ENCODE results near the gene TSPAN12.

Gene TSPAN12

GRCh38 chr7:120805636-120806388 is 52.1 kb downstream of the TSPAN12 start:
- H3K4me3 ChIP-seq (ENCODE audit: extremely low read depth, insufficient read depth, low read length, poor library complexity, severe bottlenecking), result no peak overlapping the region
- H3K27ac ChIP-seq (ENCODE audit: low read depth, low read length, severe bottlenecking), result no peak overlapping the region
- no peaks in the 10 kb centered on the region for H3K9me3 ChIP-seq (ENCODE audit: control insufficient read depth, low read length)
- no CpG with 5 or more reads among the region's 3 CpGs for WGBS, 2 experiments (ENCODE audit: insufficient coverage in 2 of 2)
- H3K4me1 ChIP-seq (ENCODE audit: control insufficient read depth, insufficient read depth, low read length, poor library complexity, severe bottlenecking), result no peaks in the 10 kb centered on the region
- H3K36me3 ChIP-seq (ENCODE audit: control insufficient read depth, insufficient read depth, low read length), result peaks cover 10% of the 10 kb centered on the region

- H3K4me1 ChIP-seq (ENCODE audit: control insufficient read depth, insufficient read depth, low read length, poor library complexity, severe bottlenecking), result no peaks in the 10 kb centered on the region
- WGBS, 2 experiments (ENCODE audit: insufficient coverage in 2 of 2), result 96 to 100% methylated on average over 2 of the region's 3 CpGs
- H3K36me3 ChIP-seq (ENCODE audit: control insufficient read depth, insufficient read depth, low read length), result peaks cover 10% of the 10 kb centered on the region
- H3K9me3 ChIP-seq (ENCODE audit: control insufficient read depth, low read length), result no peaks in the 10 kb centered on the region
- no peak overlapping the region for H3K27ac ChIP-seq (ENCODE audit: low read depth, low read length, severe bottlenecking)
- H3K4me3 ChIP-seq (ENCODE audit: extremely low read depth, insufficient read depth, low read length, poor library complexity, severe bottlenecking), result no peak overlapping the region
Measured at GRCh38 chr7:120802751-120803150, 55.2 kb downstream of the TSPAN12 start.

- 80 to 100% methylated on average over 1 of the region's 3 CpGs for WGBS, 2 experiments (ENCODE audit: insufficient coverage in 2 of 2)
- no peak overlapping the region for H3K27ac ChIP-seq (ENCODE audit: low read depth, low read length, severe bottlenecking)
- H3K4me3 ChIP-seq (ENCODE audit: extremely low read depth, insufficient read depth, low read length, poor library complexity, severe bottlenecking), result no peak overlapping the region
- no peaks in the 10 kb centered on the region for H3K9me3 ChIP-seq (ENCODE audit: control insufficient read depth, low read length)
- H3K4me1 ChIP-seq (ENCODE audit: control insufficient read depth, insufficient read depth, low read length, poor library complexity, severe bottlenecking), result no peaks in the 10 kb centered on the region
- peaks cover 8% of the 10 kb centered on the region for H3K36me3 ChIP-seq (ENCODE audit: control insufficient read depth, insufficient read depth, low read length)
Measured at GRCh38 chr7:120799813-120800475, 58.0 kb downstream of the TSPAN12 start.

- H3K4me3 ChIP-seq (ENCODE audit: extremely low read depth, insufficient read depth, low read length, poor library complexity, severe bottlenecking), result no peak overlapping the region
- H3K27ac ChIP-seq (ENCODE audit: low read depth, low read length, severe bottlenecking), result no peak overlapping the region
- H3K36me3 ChIP-seq (ENCODE audit: control insufficient read depth, insufficient read depth, low read length), result peaks cover 6% of the 10 kb centered on the region
- H3K9me3 ChIP-seq (ENCODE audit: control insufficient read depth, low read length), result no peaks in the 10 kb centered on the region
- no peaks in the 10 kb centered on the region for H3K4me1 ChIP-seq (ENCODE audit: control insufficient read depth, insufficient read depth, low read length, poor library complexity, severe bottlenecking)
- no CpG with 5 or more reads among the region's 1 CpG for WGBS, 2 experiments (ENCODE audit: insufficient coverage in 2 of 2)
Measured at GRCh38 chr7:120799147-120799546, 58.8 kb downstream of the TSPAN12 start.

- Histone ChIP-seq H3K4me3 (ENCODE audit: extremely low read depth, insufficient read depth, low read length, poor library complexity, severe bottlenecking) (no peak overlapping the region), H3K27ac (ENCODE audit: low read depth, low read length, severe bottlenecking) (no peak overlapping the region), H3K36me3 (ENCODE audit: control insufficient read depth, insufficient read depth, low read length) (peaks cover 8% of the 10 kb centered on the region), H3K4me1 (ENCODE audit: control insufficient read depth, insufficient read depth, low read length, poor library complexity, severe bottlenecking) (no peaks in the 10 kb centered on the region), H3K9me3 (ENCODE audit: control insufficient read depth, low read length) (no peaks in the 10 kb centered on the region)
- WGBS, 2 experiments (ENCODE audit: insufficient coverage in 2 of 2), result 90 to 98% methylated on average over 1 to 5 of the region's 7 CpGs
Measured at GRCh38 chr7:120797026-120797645, 60.8 kb downstream of the TSPAN12 start.

- Histone ChIP-seq H3K27ac (ENCODE audit: low read depth, low read length, severe bottlenecking) (no peak overlapping the region), H3K4me1 (ENCODE audit: control insufficient read depth, insufficient read depth, low read length, poor library complexity, severe bottlenecking) (no peaks in the 10 kb centered on the region), H3K36me3 (ENCODE audit: control insufficient read depth, insufficient read depth, low read length) (peaks cover 2% of the 10 kb centered on the region), H3K4me3 (ENCODE audit: extremely low read depth, insufficient read depth, low read length, poor library complexity, severe bottlenecking) (no peak overlapping the region), H3K9me3 (ENCODE audit: control insufficient read depth, low read length) (no peaks in the 10 kb centered on the region)
- 86 to 93% methylated on average over 3 of the region's 4 CpGs for WGBS, 2 experiments (ENCODE audit: insufficient coverage in 2 of 2)
Measured at GRCh38 chr7:120794106-120794729, 63.7 kb downstream of the TSPAN12 start.

- 78 to 100% methylated on average over 1 of the region's 3 CpGs for WGBS, 2 experiments (ENCODE audit: insufficient coverage in 2 of 2)
- Histone ChIP-seq H3K4me3 (ENCODE audit: extremely low read depth, insufficient read depth, low read length, poor library complexity, severe bottlenecking) (no peak overlapping the region), H3K27ac (ENCODE audit: low read depth, low read length, severe bottlenecking) (no peak overlapping the region), H3K36me3 (ENCODE audit: control insufficient read depth, insufficient read depth, low read length) (peaks cover 2% of the 10 kb centered on the region), H3K9me3 (ENCODE audit: control insufficient read depth, low read length) (no peaks in the 10 kb centered on the region), H3K4me1 (ENCODE audit: control insufficient read depth, insufficient read depth, low read length, poor library complexity, severe bottlenecking) (no peaks in the 10 kb centered on the region)
Measured at GRCh38 chr7:120793213-120793936, 64.6 kb downstream of the TSPAN12 start.

- Histone ChIP-seq H3K36me3 (ENCODE audit: control insufficient read depth, insufficient read depth, low read length) (peaks cover 2% of the 10 kb centered on the region), H3K9me3 (ENCODE audit: control insufficient read depth, low read length) (no peaks in the 10 kb centered on the region), H3K4me3 (ENCODE audit: extremely low read depth, insufficient read depth, low read length, poor library complexity, severe bottlenecking) (no peak overlapping the region), H3K27ac (ENCODE audit: low read depth, low read length, severe bottlenecking) (no peak overlapping the region), H3K4me1 (ENCODE audit: control insufficient read depth, insufficient read depth, low read length, poor library complexity, severe bottlenecking) (no peaks in the 10 kb centered on the region)
- WGBS, 2 experiments (ENCODE audit: insufficient coverage in 2 of 2), result 100% methylated on average over 2 of the region's 2 CpGs
Measured at GRCh38 chr7:120792861-120793130, 65.1 kb downstream of the TSPAN12 start.

GRCh38 chr7:120792091-120792860 is 65.7 kb downstream of the TSPAN12 start:
- Histone ChIP-seq H3K4me1 (ENCODE audit: control insufficient read depth, insufficient read depth, low read length, poor library complexity, severe bottlenecking) (no peaks in the 10 kb centered on the region), H3K36me3 (ENCODE audit: control insufficient read depth, insufficient read depth, low read length) (peaks cover 2% of the 10 kb centered on the region), H3K27ac (ENCODE audit: low read depth, low read length, severe bottlenecking) (no peak overlapping the region), H3K4me3 (ENCODE audit: extremely low read depth, insufficient read depth, low read length, poor library complexity, severe bottlenecking) (no peak overlapping the region), H3K9me3 (ENCODE audit: control insufficient read depth, low read length) (no peaks in the 10 kb centered on the region)
- WGBS, 2 experiments (ENCODE audit: insufficient coverage in 2 of 2), result 34 to 39% methylated on average over 5 to 6 of the region's 13 CpGs

- H3K36me3 ChIP-seq (ENCODE audit: control insufficient read depth, insufficient read depth, low read length), result no peaks in the 10 kb centered on the region
- no peak overlapping the region for H3K4me3 ChIP-seq (ENCODE audit: extremely low read depth, insufficient read depth, low read length, poor library complexity, severe bottlenecking)
- no peaks in the 10 kb centered on the region for H3K4me1 ChIP-seq (ENCODE audit: control insufficient read depth, insufficient read depth, low read length, poor library complexity, severe bottlenecking)
- H3K27ac ChIP-seq (ENCODE audit: low read depth, low read length, severe bottlenecking), result no peak overlapping the region
- H3K9me3 ChIP-seq (ENCODE audit: control insufficient read depth, low read length), result peaks cover 4% of the 10 kb centered on the region
- 67 to 93% methylated on average over 1 of the region's 1 CpG for WGBS, 2 experiments (ENCODE audit: insufficient coverage in 2 of 2)
Measured at GRCh38 chr7:120785095-120785494, 72.8 kb downstream of the TSPAN12 start.
